MM.1S (cell line): ENCODE results near the gene ADAMTSL1.

Experiments
- DNase-seq: peaks from one replicate; pipeline ENCODE4 v3.0.0-alpha.2; 2015
- H2AFZ ChIP-seq: fragments of 300-600 bp; sonication (generic); 2 replicates; pipeline ENCODE4 v1.6.0; 2016; ENCODE audit warnings: antibody characterized with exemption, low read length
- H3F3A ChIP-seq: fragments of 300-600 bp; sonication (generic); 2 replicates; pipeline ENCODE4 v1.6.1; 2016; ENCODE audit warnings: mild to moderate bottlenecking, antibody characterized with exemption, low read length, moderate library complexity, mixed read lengths; ENCODE audit not compliant: insufficient read depth
- H3K27ac ChIP-seq: fragments of 300-600 bp; sonication (generic); 2 replicates; pipeline ENCODE4 v1.5.1; 2016; ENCODE audit warnings: mild to moderate bottlenecking, low read length
- H3K27me3 ChIP-seq: fragments of 300-600 bp; sonication (generic); replicated peaks from 2 replicates; pipeline ENCODE4 v1.6.0; 2016; ENCODE audit warnings: low read length; ENCODE audit not compliant: insufficient read depth
- H3K36me3 ChIP-seq: fragments of 300-600 bp; sonication (generic); replicated peaks from 2 replicates; pipeline ENCODE4 v1.6.1; 2016; ENCODE audit warnings: mild to moderate bottlenecking, low read length, mixed read lengths; ENCODE audit not compliant: insufficient read depth
- H3K4me1 ChIP-seq: fragments of 300-600 bp; sonication (generic); 2 replicates; pipeline ENCODE4 v1.6.1; 2016; ENCODE audit warnings: low read length, mixed read lengths
- H3K4me2 ChIP-seq: fragments of 300-600 bp; sonication (generic); 2 replicates; pipeline ENCODE4 v1.6.0; 2016; ENCODE audit warnings: low read depth, low read length
- H3K4me3 ChIP-seq: fragments of 300-600 bp; sonication (generic); 2 replicates; pipeline ENCODE4 v1.5.1; 2016; ENCODE audit warnings: low read length, mixed read lengths
- H3K79me2 ChIP-seq: fragments of 300-600 bp; sonication (generic); 2 replicates; pipeline ENCODE4 v1.6.1; 2016; ENCODE audit warnings: mixed run types, low read length, mixed read lengths
- H3K9ac ChIP-seq: fragments of 300-600 bp; sonication (generic); 2 replicates; pipeline ENCODE4 v1.6.1; 2016; ENCODE audit warnings: low read length, mixed read lengths
- H3K9me2 ChIP-seq: fragments of 300-600 bp; sonication (generic); replicated peaks from 2 replicates; pipeline ENCODE4 v1.6.1; 2016; ENCODE audit warnings: mild to moderate bottlenecking, low read length, mixed read lengths; ENCODE audit not compliant: insufficient read depth
- H3K9me3 ChIP-seq: fragments of 300-600 bp; sonication (generic); replicated peaks from 2 replicates; pipeline ENCODE4 v1.6.1; 2016; ENCODE audit warnings: mild to moderate bottlenecking, low read length, mixed read lengths; ENCODE audit not compliant: insufficient read depth
- H4K20me1 ChIP-seq: fragments of 300-600 bp; sonication (generic); 2 replicates; pipeline ENCODE4 v1.6.1; 2016; ENCODE audit warnings: mild to moderate bottlenecking, low read length, moderate library complexity, mixed read lengths; ENCODE audit not compliant: insufficient read depth
- CTCF ChIP-seq: fragments of 300-600 bp; sonication (generic); IDR thresholded peaks from 2 replicates; pipeline ENCODE4 v1.5.1; 2016; ENCODE audit warnings: antibody characterized with exemption, low read length, mixed read lengths
- EZH2 ChIP-seq: fragments of 300-600 bp; sonication (generic); optimal IDR thresholded peaks from 2 replicates; pipeline ENCODE3; 2017; ENCODE audit warnings: low read depth, mild to moderate bottlenecking, antibody characterized with exemption, low read length, mixed read lengths
- EZH2phosphoT487 ChIP-seq: fragments of 300-600 bp; sonication (generic); IDR thresholded peaks from 2 replicates; pipeline ENCODE4 v1.6.1; 2018; ENCODE audit warnings: antibody characterized with exemption, low read length

Gene ADAMTSL1

DNA sequence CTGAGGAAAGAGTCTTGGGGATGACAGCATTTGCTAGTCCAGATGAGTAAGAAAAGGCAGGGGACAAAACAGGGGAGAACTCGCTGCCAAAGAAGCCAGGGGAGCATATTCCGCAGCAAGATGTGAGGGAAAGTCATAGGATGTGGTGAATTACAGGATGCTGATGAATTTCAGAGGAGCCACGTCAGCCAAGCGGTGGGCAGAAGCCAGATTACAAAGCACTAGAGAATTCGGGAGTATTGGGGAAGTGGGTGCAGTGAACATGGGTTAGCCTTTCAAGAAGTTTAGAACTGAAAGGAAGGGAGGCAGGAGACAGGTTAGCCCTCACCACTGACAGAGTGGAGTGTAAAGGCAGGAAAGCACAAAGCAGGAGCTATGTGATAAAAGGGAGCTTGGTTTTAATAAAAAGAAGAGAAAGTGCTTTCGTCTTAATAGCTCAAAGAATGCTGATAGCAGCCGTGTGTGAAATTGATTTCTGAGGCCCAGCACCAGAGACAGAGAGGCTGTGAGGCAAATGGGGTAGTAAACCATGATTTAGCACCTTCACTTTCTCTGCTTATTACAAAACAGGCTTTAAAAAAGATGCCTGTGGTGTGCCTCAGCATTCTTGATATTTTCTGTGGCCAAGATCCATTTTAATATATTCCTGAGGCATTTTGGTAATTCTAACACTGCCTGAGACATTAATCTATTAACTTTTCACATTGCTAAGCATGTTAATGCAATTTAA is 16.9 kb downstream of the ADAMTSL1 start:
- Histone ChIP-seq H3K36me3 (no peaks in the 10 kb centered on the region), H3K79me2 (no peaks in the 10 kb centered on the region), H4K20me1 (no peaks in the 10 kb centered on the region), H2AFZ (no peak overlapping the region), H3F3A (no peaks in the 10 kb centered on the region), H3K9me2 (no peaks in the 10 kb centered on the region), H3K4me2 (no peak overlapping the region), H3K4me3 (no peak overlapping the region), H3K9me3 (no peaks in the 10 kb centered on the region), H3K4me1 (no peaks in the 10 kb centered on the region), H3K27me3 (no peaks in the 10 kb centered on the region), H3K27ac (no peak overlapping the region), H3K9ac (no peak overlapping the region)
- no peak for TF ChIP-seq CTCF
- TF ChIP-seq EZH2, result no peak
- no peak for TF ChIP-seq EZH2phosphoT487
- DNase-seq, result no peak

DNA sequence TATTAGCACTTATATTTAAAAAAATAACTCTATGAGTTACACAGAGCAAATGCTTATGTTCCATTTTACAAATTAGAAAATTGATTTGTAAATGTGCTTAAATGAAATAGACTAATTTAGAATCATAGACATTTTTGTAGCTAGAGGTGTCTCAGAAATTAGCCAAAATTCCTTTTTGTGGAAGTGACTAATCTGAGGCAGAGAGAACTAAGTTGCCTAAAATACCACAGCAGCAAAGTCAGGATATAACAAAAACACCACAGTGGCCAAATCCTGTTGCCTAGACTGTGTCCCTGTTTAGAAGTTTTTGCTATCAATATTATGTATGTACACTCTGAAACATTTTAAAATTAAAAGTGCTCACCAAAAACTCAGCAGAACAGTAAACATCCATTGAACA is 18.7 kb downstream of the ADAMTSL1 start:
- Histone ChIP-seq H3K4me3 (no peak overlapping the region), H3K36me3 (no peaks in the 10 kb centered on the region), H3K9ac (no peak overlapping the region), H3K79me2 (no peaks in the 10 kb centered on the region), H3K4me1 (no peaks in the 10 kb centered on the region), H2AFZ (no peak overlapping the region), H3K27ac (no peak overlapping the region), H3K9me3 (no peaks in the 10 kb centered on the region), H3K4me2 (no peak overlapping the region), H4K20me1 (no peaks in the 10 kb centered on the region), H3F3A (no peaks in the 10 kb centered on the region), H3K27me3 (no peaks in the 10 kb centered on the region), H3K9me2 (no peaks in the 10 kb centered on the region)
- TF ChIP-seq EZH2phosphoT487 (no peak), CTCF (no peak), EZH2 (no peak)
- DNase-seq, result no peak

DNA sequence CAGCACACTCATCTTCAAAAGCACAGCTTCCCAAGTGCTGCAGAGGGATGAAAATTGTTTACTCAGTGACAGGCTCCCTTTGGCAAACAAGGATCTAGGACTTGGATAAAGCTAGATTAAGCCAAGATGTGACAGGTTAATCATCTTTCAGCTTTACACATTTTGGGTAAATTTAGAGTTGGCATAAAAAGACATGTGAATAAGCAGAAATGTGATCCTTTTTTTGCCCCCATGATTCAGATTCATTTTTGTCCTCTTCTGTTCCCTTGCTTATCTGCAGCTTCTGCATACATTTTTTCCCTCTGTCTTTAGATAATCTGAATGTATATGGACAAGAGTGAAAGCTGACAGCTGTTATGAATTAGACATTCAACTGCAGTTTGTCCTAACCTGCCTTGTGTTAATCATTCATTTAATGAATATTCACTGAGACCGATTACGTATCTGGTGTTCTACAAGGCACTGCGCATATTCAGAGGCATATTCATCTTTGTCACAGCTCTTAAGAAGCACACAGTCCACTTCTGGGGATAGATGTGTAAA is 19.6 kb downstream of the ADAMTSL1 start:
- no peak overlapping the region for H3K9ac ChIP-seq
- H3F3A ChIP-seq, result no peaks in the 10 kb centered on the region
- no peak for DNase-seq
- H3K27me3 ChIP-seq, result no peaks in the 10 kb centered on the region
- no peak overlapping the region for H3K4me3 ChIP-seq
- TF ChIP-seq CTCF, result no peak
- no peak for TF ChIP-seq EZH2phosphoT487
- TF ChIP-seq EZH2, result no peak
- no peak overlapping the region for H2AFZ ChIP-seq
- H4K20me1 ChIP-seq, result no peaks in the 10 kb centered on the region
- H3K27ac ChIP-seq, result no peak overlapping the region
- no peaks in the 10 kb centered on the region for H3K9me3 ChIP-seq
- H3K4me1 ChIP-seq, result no peaks in the 10 kb centered on the region
- H3K9me2 ChIP-seq, result no peaks in the 10 kb centered on the region
- H3K4me2 ChIP-seq, result no peak overlapping the region
- no peaks in the 10 kb centered on the region for H3K79me2 ChIP-seq
- H3K36me3 ChIP-seq, result no peaks in the 10 kb centered on the region
